Measurements from ENCODE around the gene MNAT1.
"Not testable (repeated sequence)": the region's sequence is repeated elsewhere in the genome, so short reads cannot be mapped to it uniquely, and the experiment has no call there.

The MNAT1 gene

DNA sequence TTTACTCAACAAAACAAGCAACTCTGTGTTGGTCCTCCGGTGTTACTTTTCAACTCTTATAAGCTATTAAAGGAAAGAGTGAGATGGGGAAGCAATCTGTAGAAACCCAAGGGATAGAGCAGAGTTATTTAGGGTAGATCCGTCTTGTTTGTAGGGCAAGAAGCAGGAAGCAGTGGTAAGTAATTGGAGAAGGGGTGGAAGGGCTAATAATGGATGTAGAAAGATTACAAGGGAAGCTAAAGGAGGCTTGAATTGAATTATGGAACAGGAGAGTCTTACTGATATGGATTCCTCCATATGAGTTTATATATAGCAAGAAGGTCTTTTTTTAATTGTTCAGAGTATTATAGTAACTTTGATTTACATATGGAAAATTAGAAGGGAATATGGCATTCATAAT lies 72.7 kb downstream of the MNAT1 start:
- DNase-seq, result no peak

DNA sequence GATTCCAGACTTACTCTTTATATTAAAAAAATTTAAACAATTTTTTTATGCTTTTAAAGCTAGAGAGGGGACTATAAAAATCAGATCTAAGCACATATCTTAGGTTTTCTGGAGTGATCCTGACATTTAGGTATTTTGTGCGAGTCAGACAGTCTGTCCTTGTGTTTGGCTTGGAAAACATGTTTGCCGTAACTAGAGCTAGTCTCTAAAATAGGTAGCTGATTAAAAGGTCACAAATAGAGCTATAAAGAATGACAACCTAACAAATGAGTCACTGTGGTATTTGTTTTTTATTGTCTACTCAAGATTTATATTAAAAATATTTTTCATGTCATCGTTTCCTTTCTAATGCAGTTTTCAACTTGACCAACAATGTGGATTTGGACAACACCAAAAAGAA lies 73.4 kb downstream of the MNAT1 start:
- no peak for DNase-seq

DNA sequence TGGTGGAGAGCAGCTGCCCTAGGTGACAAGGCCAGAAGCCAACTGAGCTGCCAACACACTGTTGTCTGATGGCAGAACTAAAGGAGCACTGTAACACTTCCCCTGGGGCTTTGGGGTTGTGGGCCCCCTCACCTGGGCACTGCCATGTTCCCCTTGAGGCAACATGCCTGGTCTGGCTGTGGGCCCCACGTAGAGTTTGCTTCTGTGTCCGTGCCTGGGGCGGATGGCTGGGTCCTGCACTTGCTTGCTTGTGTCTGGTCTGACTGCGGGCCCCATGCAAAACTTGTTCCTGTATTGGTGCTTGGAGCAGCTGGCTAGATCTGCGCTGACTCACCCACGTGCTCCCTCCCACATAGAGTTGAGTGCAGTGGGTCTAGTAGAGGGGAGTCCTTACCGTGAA lies 78.4 kb downstream of the MNAT1 start:
- DNase-seq, result no peak

DNA sequence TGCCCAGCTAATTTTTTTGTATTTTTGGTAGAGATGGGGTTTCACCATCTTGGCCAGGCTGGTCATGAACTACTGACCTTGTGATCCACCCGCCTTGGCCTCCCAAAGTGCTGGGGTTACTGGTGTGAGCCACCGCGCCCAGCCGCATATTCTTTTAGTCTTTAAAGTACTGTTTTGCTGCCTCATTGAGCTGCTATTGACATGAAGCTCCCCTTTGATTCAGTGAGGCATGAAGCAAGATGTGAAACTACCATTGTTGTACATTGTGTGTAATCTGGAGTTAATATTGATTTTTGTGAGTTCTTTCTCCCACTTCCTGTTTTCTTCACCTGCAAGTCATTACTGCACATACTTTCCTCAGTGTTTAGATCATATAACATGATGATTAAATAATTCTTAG lies 80.8 kb downstream of the MNAT1 start:
- no peak for DNase-seq

DNA sequence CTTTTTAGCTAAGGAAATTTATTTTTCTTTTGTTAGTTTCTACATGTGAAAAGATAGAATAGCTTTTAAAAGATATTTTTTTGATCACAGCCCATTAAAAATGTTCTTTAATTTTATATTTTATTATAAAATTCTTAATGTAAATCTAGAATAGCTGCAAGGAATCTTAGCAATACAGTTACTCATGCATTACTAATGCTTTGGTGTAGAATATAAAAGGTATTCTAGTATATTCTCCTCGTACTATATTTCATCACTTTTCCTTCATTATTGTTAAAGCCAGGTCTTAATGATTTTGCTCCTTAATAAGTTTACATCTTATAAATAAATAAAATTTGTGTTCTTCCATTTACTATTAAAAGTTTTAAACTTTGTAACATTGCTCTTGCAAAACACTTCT lies 82.6 kb downstream of the MNAT1 start:
- DNase-seq, result no peak

DNA sequence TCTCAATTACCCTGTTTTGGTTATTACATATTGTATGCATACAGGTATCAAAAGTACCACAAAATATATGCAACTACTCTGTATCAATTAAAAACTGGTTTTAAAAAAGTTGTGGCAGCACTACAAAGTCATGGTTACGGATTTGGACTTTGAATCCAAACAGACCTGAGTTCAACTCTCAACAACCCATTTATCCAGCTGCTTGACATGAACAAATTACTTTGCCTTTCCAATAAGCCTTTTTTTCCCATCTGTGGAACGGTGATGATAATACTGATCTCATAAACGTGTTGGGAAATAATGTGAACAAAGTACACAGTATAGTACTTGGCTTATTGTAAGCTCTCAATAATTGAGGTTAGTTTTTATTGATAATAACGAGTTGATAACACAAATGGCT lies 85.0 kb downstream of the MNAT1 start:
- DNase-seq, result no peak

DNA sequence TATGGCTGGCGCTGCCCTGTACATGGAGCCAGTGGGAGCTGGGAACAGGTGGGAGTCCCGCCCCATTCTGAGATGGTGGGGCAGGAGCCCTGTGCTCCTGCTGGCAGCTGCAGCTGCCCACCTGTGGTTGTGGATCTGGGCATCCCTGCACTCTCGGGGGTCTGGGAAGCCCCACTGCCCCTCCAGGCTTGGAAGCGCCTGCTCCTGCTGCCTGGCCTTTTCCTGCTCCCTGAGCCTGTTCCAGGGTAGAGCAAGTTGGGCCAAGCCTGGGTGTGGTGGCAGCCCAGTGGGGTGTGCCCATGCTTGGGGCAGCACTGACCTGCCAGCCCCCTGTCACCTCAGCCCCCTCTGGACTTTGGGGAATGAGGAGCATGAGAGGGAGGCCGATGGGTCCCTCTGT lies 104.0 kb downstream of the MNAT1 start:
- no peak for DNase-seq

DNA sequence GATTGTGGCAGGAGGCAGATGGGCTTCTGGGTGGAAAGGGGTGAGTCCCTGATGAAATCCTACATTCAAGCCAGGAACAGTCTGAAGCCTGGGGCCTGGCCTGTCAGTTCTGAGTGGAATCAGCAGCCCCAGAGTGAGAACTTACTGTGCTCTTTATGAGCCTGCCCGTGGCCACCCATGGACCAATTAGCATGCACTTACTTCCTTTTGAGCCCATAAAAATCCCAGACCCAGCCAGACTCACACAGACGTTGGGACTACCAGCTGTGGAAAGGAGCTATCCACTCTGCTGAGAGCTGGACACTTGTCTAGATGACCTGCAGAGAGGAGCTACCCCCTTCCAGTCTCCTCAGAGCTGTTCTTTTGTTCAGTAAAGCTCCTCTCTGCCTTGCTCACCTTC lies 104.5 kb downstream of the MNAT1 start:
- no peak for DNase-seq

DNA sequence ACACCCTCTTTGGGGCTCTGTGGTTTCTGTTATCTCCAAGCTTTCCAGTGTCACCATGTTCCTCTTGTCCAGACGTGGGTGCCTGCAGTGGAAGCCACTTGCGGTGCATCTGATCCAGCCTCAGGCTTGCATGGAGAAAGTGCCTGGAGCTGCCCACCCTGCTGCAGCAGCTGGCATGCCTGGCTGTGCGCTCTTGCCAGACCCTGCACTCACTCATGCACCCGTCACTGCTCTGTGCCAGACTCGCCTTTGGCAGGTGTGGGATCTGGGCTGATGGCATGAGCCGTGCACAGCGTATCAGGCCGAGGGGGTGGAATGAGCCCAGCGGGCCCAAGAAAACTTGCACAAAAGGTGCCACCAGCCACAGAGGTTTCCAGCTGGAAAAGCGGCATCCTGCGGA lies 105.1 kb downstream of the MNAT1 start:
- DNase-seq, result no peak

DNA sequence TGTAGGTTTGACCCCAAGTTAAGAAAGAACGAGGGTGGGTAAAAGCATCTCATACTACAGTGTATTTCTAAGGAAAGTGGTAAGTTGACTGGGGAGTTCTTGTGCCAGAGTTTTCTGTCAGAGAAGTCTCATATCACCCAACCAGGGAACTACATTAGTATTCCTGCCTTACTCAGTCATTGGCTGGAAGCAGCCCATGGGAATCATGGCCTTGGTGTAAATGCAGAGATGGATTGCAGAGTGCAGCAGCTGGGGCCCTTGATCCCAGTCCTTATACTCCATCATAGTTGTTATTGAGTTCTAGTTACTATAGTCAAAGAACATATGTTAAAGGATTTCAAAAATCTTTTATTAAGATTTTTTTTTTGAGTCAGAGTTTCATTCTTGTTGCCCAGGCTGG lies 105.8 kb downstream of the MNAT1 start:
- DNase-seq, result no peak

DNA sequence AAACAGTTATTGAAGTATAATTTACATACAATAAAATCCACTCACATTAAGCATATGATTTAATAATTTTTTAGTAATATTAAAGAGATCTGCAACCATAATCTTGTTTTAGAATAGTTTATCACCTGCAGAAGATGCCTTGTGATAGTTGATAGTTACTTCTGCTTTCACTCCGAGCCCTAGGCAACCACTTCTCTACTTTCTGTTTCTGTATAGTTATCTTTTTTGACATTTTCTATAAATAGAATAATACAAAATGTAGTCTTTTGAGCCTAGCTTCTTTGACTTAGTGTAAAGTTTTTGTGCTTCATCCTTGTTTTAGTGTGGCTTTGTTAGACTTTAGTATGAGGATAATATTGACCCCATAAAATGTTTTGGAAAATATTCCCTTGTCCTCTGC lies 111.0 kb downstream of the MNAT1 start:
- no peak for DNase-seq

DNA sequence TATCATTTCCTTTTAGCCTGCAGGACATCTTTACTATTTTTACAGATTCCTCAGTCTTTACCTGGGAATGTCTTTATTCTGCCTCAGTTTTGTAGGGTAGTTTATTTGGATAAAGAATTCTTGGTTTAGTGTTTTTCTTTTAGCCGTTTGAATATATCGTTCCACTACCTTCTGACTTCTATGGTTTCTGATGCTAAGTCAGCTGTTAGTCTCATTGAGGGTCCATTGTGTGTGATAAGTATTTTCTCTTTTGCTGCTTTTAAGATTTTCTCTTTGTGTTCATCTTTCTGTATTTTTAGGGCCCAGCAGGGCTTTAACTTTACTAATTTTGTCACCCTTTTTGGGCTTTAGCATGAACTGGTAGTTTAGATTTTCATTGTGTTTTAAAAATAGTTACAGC lies 113.5 kb downstream of the MNAT1 start:
- DNase-seq, result no peak

DNA sequence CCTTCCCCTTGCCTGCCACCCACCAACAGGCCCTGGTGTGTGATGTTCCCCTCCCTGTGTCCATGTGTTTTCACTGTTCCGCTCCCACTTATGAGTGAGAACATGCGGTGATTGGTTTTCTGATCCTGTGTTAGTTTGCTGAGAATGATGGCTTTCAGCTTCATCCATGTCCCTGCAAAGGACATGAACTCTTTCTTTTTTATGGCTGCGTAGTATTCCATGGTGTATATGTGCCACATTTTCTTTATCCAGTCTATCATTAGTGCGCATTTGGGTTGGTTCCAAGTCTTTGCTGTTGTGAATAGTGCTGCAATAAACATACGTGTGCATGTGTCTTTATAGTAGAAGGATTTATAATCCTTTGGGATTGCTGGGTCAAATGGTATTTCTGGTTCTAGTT lies 117.1 kb downstream of the MNAT1 start:
- not testable (repeated sequence) for DNase-seq

DNA sequence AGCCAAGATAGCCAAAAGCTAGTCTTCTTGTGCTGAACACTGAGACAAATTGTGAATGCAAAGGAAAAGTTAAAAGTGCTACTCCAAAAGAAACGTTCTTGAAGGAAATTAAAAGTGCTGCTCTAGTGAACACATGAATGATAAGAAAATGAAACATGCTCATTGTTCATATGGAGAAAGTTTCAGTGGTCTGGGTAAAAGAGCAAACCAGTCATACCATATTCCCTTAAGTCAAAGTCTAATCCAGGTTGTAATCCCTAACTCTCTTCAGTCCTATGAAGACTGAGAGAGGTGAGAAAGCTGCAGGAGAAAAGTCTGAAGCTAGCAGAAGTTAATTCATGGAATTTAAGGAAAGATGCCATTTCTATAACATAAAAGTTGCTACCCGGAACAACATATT lies 121.5 kb downstream of the MNAT1 start:
- DNase-seq, result no peak

DNA sequence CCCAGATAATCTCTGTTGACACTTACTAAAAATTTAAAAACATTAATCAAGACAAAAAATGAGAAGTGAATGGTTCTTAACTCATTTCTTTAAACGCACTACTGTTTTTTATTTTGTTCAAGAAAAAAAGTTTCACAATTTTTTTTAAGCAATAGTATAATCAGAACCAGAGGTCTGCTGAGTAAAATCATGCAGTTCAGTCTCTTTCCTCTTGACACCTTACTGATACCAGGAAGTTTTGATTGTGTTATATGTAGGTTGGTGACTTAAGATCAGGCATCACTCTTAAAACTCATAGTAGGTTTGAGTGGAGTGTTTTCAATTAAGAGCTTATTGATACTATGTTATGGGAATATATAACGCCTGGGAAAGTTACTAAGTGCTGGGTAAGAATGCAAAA lies 125.0 kb downstream of the MNAT1 start:
- no peak for DNase-seq

DNA sequence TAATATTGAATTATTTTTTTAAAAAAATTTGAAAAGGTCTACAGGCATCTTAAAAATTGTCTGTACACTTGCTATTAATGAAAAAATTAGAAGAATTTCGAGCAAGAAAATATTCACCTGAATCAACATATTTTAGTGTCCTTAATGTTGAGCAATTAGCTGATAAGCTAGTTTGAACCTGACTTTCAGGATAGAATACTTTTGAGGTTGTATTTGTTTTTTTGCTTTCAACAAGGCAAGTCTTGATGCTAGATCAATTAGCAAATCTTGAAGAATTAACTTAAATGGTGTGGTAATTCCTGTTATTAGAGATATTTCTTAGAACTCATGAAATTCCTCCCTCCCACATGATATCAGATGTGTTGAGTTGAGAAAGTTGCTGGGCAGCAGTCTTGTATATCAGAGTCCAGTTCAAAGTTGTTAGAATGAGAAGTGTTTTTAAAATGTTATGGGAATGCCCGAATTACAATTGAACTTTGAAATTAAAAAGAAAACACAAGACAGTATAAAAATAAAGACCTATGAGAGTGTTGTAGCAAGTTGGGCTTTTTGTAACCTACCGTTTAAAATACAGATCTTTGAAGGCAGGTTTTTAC lies 127.1 kb downstream of the MNAT1 start:
- no peak for DNase-seq

DNA sequence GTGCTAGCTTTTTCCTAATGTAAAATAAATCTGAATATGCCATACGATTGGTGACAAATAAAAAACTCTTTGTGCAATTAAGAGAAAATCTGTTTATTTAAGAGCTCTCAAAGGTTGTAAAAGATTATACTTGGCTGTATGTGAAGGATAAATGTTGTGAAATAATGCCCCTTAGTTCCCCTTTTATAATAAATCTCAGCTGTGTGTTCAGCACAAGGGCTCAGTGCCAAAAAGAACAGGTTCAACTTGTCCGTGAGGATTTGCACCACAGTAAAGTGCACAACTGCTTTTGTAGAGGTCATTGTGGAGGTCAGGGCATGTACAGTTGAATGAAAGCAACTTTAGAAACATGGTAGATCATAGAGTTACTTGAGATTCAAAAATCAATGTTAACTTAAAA lies 127.7 kb downstream of the MNAT1 start:
- no peak for DNase-seq

DNA sequence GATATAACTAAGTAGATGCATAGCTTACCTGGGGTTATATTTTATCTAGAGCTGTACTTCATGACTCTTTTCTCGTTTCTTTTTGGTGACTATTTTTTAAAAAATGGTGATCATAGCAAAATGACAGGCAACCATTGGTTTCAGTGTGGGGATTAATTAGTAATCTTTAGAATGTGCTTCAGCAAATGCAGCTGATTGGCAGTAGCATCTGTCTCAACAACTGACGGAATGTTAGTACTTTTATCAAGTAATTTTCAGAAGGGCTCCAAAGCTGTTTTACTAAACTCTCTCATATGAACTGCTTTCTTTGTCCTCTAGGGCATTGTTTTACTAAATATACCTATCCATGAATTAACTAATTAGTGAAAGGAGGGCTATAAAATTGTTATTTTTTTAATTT lies 128.7 kb downstream of the MNAT1 start:
- DNase-seq, result no peak

DNA sequence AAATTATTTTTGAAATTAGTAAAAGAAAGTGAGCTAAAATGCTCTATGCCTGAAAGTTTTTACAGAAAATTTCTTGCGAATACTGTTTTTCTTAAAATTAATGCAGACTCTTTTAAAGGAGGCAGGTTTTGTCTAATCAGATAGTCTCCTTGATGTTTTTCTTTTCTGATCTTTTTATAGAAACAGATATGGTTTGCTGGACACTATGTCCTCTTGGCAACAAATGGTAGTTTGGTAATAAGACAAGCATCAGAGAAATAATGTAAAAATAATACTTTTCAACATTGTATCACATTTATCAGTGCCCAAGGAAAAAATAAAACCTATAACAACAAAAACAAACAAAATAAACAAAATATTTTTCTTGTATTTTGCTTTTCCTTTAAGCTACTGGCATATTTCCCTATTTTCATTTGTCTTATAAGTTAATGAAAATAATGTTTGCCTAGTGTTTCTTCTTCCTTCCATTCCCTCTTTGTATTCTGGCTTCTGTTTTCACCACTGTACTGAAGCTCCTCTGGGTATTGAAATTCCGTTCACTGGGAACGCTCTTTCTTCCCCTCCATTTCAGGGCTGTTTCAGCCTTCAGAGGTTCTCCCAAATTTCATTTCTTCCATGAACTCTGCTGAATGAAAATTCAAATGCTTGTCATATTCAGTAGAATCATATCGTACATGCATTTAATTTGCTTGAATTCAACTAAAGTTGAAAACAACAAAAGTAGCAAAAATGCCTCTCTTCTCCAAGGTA lies 131.0 kb downstream of the MNAT1 start:
- DNase-seq, result no peak

DNA sequence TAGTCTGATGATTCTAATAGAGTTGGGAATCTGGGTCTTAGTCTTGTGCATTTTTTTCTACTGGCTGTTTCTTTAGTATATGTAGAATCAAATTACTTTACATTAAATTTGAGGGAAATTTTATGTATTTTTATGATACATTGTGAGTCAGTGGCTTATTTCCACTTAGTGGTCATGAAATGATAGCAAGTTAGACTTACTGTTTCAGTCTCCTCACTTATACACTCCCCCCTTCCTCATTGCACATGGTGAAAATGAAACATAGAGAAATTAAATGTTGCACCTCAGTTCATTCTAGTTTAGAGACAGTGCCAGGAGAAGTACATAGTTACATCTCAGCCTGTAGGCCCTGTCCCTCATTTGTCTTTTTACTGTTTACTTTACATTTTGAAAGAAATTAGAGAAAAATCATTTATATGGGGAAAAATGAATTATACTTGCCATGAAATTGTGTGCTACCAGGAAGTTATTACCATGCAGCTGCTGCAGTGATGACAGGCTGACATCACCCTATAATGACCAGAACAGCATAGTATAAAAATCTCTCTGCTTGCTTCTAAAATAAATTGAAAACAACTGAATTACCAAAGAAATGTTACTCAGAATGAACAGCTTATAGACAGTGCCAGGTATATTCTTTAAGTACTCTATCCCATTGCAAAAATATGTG lies 133.1 kb downstream of the MNAT1 start:
- DNase-seq, result no peak

DNA sequence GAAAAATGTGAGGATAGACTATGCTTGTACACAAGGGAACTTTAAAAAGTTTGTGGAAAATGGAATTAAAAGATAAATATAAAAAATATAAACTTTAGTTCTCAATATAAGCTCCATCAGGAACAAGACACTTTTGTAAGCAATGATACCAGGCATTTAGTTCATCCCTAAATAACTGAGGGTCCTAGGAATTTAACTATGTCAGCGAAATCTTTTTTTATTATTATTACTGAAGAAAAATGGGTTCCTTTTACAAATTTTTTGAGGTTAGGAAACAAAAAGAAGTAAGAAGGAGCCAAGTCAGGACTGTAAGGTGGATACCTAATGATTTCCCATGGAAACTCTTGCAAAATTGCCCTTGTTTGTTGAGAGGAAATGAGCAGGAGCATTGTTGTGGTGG lies 143.6 kb downstream of the MNAT1 start:
- DNase-seq, result no peak

DNA sequence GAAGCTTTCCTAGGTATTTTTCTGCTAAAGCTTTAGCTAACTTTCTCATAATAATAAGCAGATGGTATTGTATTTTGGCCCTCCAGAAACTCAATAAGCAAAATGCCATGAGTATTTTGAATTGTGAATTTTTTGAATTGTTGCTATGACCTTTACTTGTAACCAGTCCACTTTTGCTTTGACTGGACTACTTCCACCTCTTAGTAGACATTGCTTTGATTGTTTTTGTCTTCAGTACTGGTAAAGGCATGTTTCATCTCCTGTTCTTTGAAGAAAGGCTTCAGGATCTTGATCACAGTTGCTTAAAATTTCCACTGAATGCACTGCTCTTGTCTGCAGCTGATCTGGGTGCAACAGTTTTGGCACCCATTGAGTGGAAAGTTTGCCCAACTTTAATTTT lies 144.0 kb downstream of the MNAT1 start:
- DNase-seq, result no peak

DNA sequence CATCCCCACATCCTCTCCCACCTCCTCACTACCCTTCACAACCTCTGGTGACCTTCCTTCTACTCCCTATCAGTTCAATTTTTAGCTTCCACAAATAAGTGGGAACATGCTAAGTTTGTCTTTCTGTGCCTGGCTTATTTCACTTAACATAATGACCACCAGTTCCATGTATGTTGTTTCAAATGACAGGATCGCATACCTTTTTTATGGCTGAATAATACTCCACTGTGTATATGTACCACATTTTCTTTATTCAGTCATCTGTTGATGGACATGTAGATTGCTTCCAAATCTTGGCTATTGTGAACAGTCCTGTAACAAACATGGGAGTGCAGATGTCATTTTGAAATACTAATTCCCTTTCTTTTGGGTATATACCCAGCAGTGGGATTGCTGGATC lies 147.7 kb downstream of the MNAT1 start:
- DNase-seq, result no peak

DNA sequence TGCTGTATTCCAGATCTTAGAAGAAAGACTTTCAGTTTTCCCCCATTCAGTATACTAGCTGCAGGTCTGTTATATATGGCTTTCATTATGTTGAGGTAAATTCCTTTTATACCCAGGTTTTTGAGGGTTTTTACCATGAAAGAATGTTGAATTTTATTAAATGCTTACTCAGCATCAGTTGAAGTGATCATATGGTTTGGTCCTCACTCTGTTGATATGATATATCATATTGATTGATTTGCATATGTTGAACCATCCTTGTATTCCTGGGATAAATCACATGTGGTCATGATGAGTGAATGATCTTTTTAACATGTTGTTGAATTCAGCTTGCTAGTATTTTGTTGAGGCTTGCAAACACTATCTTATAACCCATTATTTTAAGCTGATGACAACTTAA lies 149.6 kb downstream of the MNAT1 start:
- no peak for DNase-seq

DNA sequence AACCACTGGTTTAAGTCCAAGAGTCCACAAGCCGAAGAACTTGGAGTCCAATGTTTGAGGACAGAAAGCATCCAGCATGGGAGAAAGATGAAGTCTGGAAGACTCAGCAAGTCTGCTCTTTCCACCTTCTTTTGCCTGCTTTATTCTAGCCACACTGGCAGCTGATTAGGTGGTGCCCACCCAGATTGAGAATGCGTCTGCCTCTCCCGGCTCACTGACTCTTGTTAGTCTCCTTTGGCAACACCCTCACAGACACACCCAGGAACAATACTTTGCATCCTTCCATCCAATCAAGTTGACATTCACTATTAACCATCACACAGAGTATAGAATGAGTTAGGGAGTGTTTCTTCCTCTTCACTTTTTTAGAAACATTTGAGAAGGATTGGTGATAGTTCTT lies 156.1 kb downstream of the MNAT1 start:
- not testable (repeated sequence) for DNase-seq
